ENCODE data around the gene IL36A. TPM values are rescaled to one million over a fixed set of nuclear protein-coding genes. Genes with fewer than 3 reads are reported as not detected.

The IL36A gene
- total RNA-seq, 1 donor from 2014 or later: not detected

DNA sequence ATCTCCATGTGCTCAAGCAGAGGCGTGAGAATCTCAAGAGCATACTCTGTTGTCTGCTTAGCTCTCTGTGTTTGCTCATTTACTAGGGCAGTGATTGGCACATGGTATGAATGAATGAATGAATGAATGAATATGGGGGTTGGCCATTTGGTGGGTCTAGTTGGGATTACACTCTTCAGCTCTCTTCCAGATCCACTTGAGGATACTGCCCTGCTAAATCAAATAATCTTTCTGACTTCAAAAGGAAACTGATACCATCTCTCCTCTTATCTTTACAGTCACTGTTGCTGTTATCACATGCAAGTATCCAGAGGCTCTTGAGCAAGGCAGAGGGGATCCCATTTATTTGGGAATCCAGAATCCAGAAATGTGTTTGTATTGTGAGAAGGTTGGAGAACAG lies 25.5 kb upstream of the IL36A start:
- peaks cover 47% of the 10 kb centered on the region for H3K27me3 Mint-ChIP-seq (ENCODE audit: low read depth)
- H3K4me3 Mint-ChIP-seq: no peak overlapping the region
- H3K27ac Mint-ChIP-seq: no peak overlapping the region
- no peak for DNase-seq (ENCODE audit: low spot score in 2 of 2, unreplicated experiment in 2 of 2)
- H3K36me3 Mint-ChIP-seq: no peaks in the 10 kb centered on the region
- TF ChIP-seq, protein P1, sequence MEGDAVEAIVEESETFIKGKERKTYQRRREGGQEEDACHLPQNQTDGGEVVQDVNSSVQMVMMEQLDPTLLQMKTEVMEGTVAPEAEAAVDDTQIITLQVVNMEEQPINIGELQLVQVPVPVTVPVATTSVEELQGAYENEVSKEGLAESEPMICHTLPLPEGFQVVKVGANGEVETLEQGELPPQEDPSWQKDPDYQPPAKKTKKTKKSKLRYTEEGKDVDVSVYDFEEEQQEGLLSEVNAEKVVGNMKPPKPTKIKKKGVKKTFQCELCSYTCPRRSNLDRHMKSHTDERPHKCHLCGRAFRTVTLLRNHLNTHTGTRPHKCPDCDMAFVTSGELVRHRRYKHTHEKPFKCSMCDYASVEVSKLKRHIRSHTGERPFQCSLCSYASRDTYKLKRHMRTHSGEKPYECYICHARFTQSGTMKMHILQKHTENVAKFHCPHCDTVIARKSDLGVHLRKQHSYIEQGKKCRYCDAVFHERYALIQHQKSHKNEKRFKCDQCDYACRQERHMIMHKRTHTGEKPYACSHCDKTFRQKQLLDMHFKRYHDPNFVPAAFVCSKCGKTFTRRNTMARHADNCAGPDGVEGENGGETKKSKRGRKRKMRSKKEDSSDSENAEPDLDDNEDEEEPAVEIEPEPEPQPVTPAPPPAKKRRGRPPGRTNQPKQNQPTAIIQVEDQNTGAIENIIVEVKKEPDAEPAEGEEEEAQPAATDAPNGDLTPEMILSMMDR (IDR thresholded peaks at IDR 0.05; ENCODE audit: unreplicated experiment): no peak
- H3K4me1 Mint-ChIP-seq: no peaks in the 10 kb centered on the region
- H3K9me3 Mint-ChIP-seq: no peaks in the 10 kb centered on the region

DNA sequence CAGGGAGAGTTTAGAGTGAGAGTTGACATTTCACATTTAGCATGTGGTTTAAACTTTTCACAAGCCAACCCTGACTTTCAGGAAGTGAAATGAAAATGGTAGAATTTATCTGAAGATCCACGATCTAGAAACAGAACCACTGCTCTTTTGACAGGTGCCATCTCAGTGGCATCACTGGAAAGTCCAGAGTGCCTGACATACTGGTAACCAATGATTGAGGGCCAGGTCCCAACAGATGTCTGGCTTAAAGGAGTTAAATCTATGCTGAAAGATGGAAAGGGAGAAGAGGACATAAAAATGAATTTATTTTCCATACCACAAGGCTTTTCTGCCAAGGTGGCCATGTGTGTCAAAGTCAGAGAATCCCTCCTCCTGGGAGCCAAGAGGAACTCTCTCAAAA lies 24.7 kb upstream of the IL36A start:
- Mint-ChIP-seq H3K4me1 (no peaks in the 10 kb centered on the region), H3K9me3 (no peaks in the 10 kb centered on the region), H3K27me3 (ENCODE audit: low read depth) (peaks cover 43% of the 10 kb centered on the region), H3K27ac (no peak overlapping the region), H3K36me3 (no peaks in the 10 kb centered on the region), H3K4me3 (no peak overlapping the region)
- TF ChIP-seq, protein P1 (IDR thresholded peaks at IDR 0.05; ENCODE audit: unreplicated experiment): no peak
- DNase-seq (ENCODE audit: low spot score in 2 of 2, unreplicated experiment in 2 of 2): no peak

DNA sequence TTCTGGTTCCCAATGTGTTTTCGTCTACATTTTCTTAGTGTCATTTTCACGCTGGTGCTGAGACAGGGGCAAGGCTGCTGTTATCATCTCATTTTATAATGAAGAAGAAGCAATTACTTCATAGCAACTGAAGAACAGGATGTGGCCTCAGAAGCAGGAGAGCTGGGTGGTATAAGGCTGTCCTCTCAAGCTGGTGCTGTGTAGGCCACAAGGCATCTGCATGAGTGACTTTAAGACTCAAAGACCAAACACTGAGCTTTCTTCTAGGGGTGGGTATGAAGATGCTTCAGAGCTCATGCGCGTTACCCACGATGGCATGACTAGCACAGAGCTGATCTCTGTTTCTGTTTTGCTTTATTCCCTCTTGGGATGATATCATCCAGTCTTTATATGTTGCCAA lies 20.2 kb upstream of the IL36A start:
- TF ChIP-seq, protein P1 (IDR thresholded peaks at IDR 0.05; ENCODE audit: unreplicated experiment): no peak
- H3K4me3 Mint-ChIP-seq: no peak overlapping the region

DNA sequence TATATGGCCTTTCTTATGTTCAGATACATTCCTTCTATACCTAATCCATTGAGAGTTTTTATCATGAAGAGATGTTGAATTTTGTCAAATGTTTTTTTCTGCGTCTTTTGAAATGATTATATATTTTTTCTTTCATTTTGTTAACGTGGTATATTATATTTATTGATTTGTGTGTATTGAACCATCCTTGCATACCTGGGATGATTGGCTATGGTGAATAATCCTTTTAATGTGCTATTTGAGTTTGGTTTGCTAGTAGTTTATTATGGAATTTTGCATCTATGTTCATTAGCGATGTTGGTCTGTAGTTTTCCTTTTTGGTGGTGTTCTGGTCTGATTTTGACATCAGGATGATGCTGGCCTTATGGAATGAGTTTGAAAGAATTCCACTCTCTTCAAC lies 15.6 kb upstream of the IL36A start:
- Mint-ChIP-seq H3K27me3 (ENCODE audit: low read depth) (peaks cover 13% of the 10 kb centered on the region), H3K36me3 (no peaks in the 10 kb centered on the region), H3K4me3 (no peak overlapping the region), H3K9me3 (peaks cover 41% of the 10 kb centered on the region), H3K4me1 (no peaks in the 10 kb centered on the region), H3K27ac (no peak overlapping the region)
- TF ChIP-seq, protein P1 (IDR thresholded peaks at IDR 0.05; ENCODE audit: unreplicated experiment): no peak
- DNase-seq (ENCODE audit: low spot score in 2 of 2, unreplicated experiment in 2 of 2): no peak

More for the DNA sequence above, 20.2 kb upstream of the IL36A start:
- H3K27me3 Mint-ChIP-seq (ENCODE audit: low read depth): peaks cover 14% of the 10 kb centered on the region
- H3K27ac Mint-ChIP-seq: no peak overlapping the region
- peaks cover 12% of the 10 kb centered on the region for H3K9me3 Mint-ChIP-seq
- H3K36me3 Mint-ChIP-seq: no peaks in the 10 kb centered on the region
- DNase-seq (ENCODE audit: low spot score in 2 of 2, unreplicated experiment in 2 of 2): no peak
- no peaks in the 10 kb centered on the region for H3K4me1 Mint-ChIP-seq

DNA sequence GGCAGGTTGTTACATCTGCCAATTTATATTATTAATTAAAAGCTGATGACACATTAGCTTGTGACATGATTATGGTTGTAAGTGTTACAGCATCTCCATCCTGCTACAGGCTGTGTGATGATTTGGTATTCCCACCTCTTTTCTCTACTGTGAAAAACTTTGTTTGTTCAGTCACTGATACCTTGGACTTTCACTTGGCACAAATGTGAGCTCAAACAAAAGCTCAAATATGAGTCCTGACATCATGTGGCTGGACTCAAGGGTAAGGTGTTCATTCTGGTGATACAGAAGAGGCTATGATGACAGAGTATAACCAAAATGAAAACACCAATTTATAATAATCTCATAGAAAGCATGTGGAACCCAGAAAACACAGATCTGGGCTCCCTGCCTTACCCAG lies 11.4 kb upstream of the IL36A start:
- Mint-ChIP-seq H3K9me3 (peaks cover 44% of the 10 kb centered on the region), H3K4me3 (no peak overlapping the region), H3K27me3 (ENCODE audit: low read depth) (peaks cover 9% of the 10 kb centered on the region), H3K27ac (no peak overlapping the region), H3K4me1 (no peaks in the 10 kb centered on the region), H3K36me3 (no peaks in the 10 kb centered on the region)
- TF ChIP-seq, protein P1 (IDR thresholded peaks at IDR 0.05; ENCODE audit: unreplicated experiment): no peak
- DNase-seq (ENCODE audit: low spot score in 2 of 2, unreplicated experiment in 2 of 2): no peak

DNA sequence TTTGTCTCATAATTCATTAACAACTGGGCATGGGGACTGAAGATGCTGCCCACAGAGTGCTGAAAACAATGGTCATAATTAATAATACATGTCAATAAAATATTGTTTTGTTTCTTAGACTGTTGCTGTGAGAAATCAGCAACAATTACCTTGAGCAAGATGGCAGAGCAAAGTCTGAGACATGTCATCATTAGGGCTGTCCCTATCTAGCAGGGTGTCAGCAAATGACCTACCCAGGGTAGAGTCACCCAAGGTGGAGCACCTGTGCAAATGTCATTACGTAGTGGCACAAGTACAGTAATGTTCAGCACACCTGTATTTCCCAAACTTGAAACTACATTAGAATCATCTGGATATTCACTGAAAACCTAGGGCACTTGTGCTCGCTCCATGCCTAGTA lies 10.6 kb upstream of the IL36A start:
- no peak for DNase-seq (ENCODE audit: low spot score in 2 of 2, unreplicated experiment in 2 of 2)
- Mint-ChIP-seq H3K27me3 (ENCODE audit: low read depth) (peaks cover 9% of the 10 kb centered on the region), H3K27ac (no peak overlapping the region), H3K4me1 (no peaks in the 10 kb centered on the region), H3K4me3 (no peak overlapping the region), H3K9me3 (peaks cover 47% of the 10 kb centered on the region), H3K36me3 (no peaks in the 10 kb centered on the region)
- TF ChIP-seq, protein P1 (IDR thresholded peaks at IDR 0.05; ENCODE audit: unreplicated experiment): no peak

Data from mesothelial cell of epicardium (in vitro differentiated cells).